ENCODE data around the gene COLEC12.

GRCh38 chr18:508835-509234, 8.3 kb upstream of the COLEC12 start:
- TF ChIP-seq CTCF (IDR thresholded peaks at IDR 0.05): no peak
- TF ChIP-seq POLR2A (IDR thresholded peaks at IDR 0.05): no peak
